ENCODE measurements around the gene ONECUT1.

- TF ChIP-seq ZBED1 (IDR thresholded peaks at IDR 0.05; ENCODE audit: borderline replicate concordance) = no peak
- no peak for TF ChIP-seq POLR2A (IDR thresholded peaks at IDR 0.05; ENCODE audit: low read depth, low read length)
- no peak for TF ChIP-seq ATF7 (IDR thresholded peaks at IDR 0.05; ENCODE audit: low read depth)
- no peak for TF ChIP-seq ZBTB33 (IDR thresholded peaks at IDR 0.05)
- TF ChIP-seq ATF3 (IDR thresholded peaks at IDR 0.05; ENCODE audit: borderline replicate concordance, extremely low read depth, low read depth, low read length) = no peak
- TF ChIP-seq HDAC2 (IDR thresholded peaks at IDR 0.05) = no peak
- TF ChIP-seq CTCF (IDR thresholded peaks at IDR 0.05 in 2 of 3, conservative IDR thresholded peaks at IDR 0.05 in 1 of 3; ENCODE audit: control insufficient read depth in 2 of 3, extremely low read depth in 1 of 3, insufficient read depth in 1 of 3, low read depth in 3 of 3, low read length in 3 of 3) = no peak
- no peak for TF ChIP-seq MAX (IDR thresholded peaks at IDR 0.05; ENCODE audit: low read depth, low read length)
- TF ChIP-seq STAT3 (IDR thresholded peaks at IDR 0.05; ENCODE audit: low read depth, low read length) = no peak
Observed at GRCh38 chr15:52787123-52787503, 3.0 kb downstream of the ONECUT1 start.
